Tibial artery (tissue), 4 donors: ENCODE data around the gene TRIM56.

ENCODE experiments used
- DNase-seq, 2 donors: peaks; one replicate each; pipeline ENCODE4 v3.0.0-alpha.2; 2019
- H3K27ac ChIP-seq, 2 donors: fragments of 200-600 bp; sonication (generic) in 1 of 2; 1 replicate in 1 of 2; 2 replicates in 1 of 2; pipeline ENCODE4 v1.5.1; 2018 to 2019; ENCODE audit warnings: mild to moderate bottlenecking in 1 of 2
- H3K27me3 ChIP-seq, 2 donors: fragments of 200-600 bp; sonication (generic) in 1 of 2; one replicate each; pipeline versions ENCODE4 v1.5.1 to v1.6.0; 2016 to 2019
- H3K36me3 ChIP-seq, 3 donors: fragments of 200-600 bp; sonication (generic) in 2 of 3; one replicate each; pipeline ENCODE4 v1.5.1; 2016 to 2019; ENCODE audit warnings: mild to moderate bottlenecking in 2 of 3
- H3K4me1 ChIP-seq, 4 donors: fragments of 200-600 bp; sonication (generic) in 2 of 4; 1 replicate in 3 of 4; 2 replicates in 1 of 4; pipeline ENCODE4 v1.5.1; 2016 to 2019
- H3K4me3 ChIP-seq, 2 donors: fragments of 200-600 bp; sonication (generic) in 1 of 2; 1 replicate in 1 of 2; 2 replicates in 1 of 2; pipeline ENCODE4 v1.5.1; 2018 to 2019; ENCODE audit warnings: mild to moderate bottlenecking in 2 of 2
- H3K9me3 ChIP-seq, 3 donors: fragments of 200-600 bp; sonication (generic) in 1 of 3; one replicate each; pipeline ENCODE4 v1.5.1; 2016 to 2019
- CTCF ChIP-seq, 2 experiments: fragments of 200-600 bp in 1 of 2; fragments of 450-650 bp in 1 of 2; IDR thresholded peaks; one replicate each; pipeline ENCODE4 v1.5.1; 2017 to 2019; ENCODE audit warnings: antibody characterized with exemption in 2 of 2, mild to moderate bottlenecking in 1 of 2, moderate library complexity in 1 of 2
- intact Hi-C: fragments of 100-400 bp; cut with DNase I; formaldehyde crosslinking; loops from one replicate; pipeline ENCODE4 v1.15.0; 2023; ENCODE audit warnings: low total_unique reads

Gene TRIM56

GRCh38 chr7:101113836-101114235 is 28.6 kb downstream of the TRIM56 start:
- Histone ChIP-seq H3K27ac (peak overlapping the region; percentile 68 to 73), H3K4me1 (peaks cover 0 to 53% (median 28%) of the 10 kb centered on the region in 4 donors), H3K27me3 (no peaks in the 10 kb centered on the region), H3K9me3 (no peaks in the 10 kb centered on the region), H3K4me3 (no peak overlapping the region), H3K36me3 (no peaks in the 10 kb centered on the region)
- no peak for TF ChIP-seq CTCF (IDR thresholded peaks at IDR 0.05)
- intact Hi-C loops = no loop called here
- no peak for DNase-seq

GRCh38 chr7:101114492-101114891 is 29.2 kb downstream of the TRIM56 start:
- Histone ChIP-seq H3K36me3 (no peaks in the 10 kb centered on the region), H3K9me3 (no peaks in the 10 kb centered on the region), H3K27me3 (no peaks in the 10 kb centered on the region), H3K27ac (peak overlapping the region; percentile 26 to 68), H3K4me1 (peaks cover 0 to 53% (median 29%) of the 10 kb centered on the region in 4 donors), H3K4me3 (no peak overlapping the region)
- DNase-seq = no peak
- intact Hi-C loops = no loop called here
- no peak for TF ChIP-seq CTCF (IDR thresholded peaks at IDR 0.05)

GRCh38 chr7:101115215-101115614 is 29.9 kb downstream of the TRIM56 start:
- Histone ChIP-seq H3K27me3 (no peaks in the 10 kb centered on the region), H3K4me1 (peaks cover 0 to 57% (median 36%) of the 10 kb centered on the region in 4 donors), H3K4me3 (no peak overlapping the region), H3K27ac (peak overlapping the region; percentile 26 to 68), H3K9me3 (no peaks in the 10 kb centered on the region), H3K36me3 (no peaks in the 10 kb centered on the region)
- DNase-seq = no peak
- intact Hi-C loops = no loop called here
- TF ChIP-seq CTCF (IDR thresholded peaks at IDR 0.05) = no peak

GRCh38 chr7:101116898-101117297 is 31.6 kb downstream of the TRIM56 start:
- intact Hi-C loops = no loop called here
- Histone ChIP-seq H3K4me1 (peaks cover 0 to 62% (median 43%) of the 10 kb centered on the region in 4 donors), H3K27me3 (no peaks in the 10 kb centered on the region), H3K4me3 (no peak overlapping the region), H3K27ac (peak overlapping the region; percentile 68 to 98), H3K36me3 (no peaks in the 10 kb centered on the region), H3K9me3 (no peaks in the 10 kb centered on the region)
- TF ChIP-seq CTCF (IDR thresholded peaks at IDR 0.05) = no peak
- no peak for DNase-seq

- H3K4me3 ChIP-seq = no peak overlapping the region
- peaks cover 0 to 69% (median 53%) of the 10 kb centered on the region in 4 donors for H3K4me1 ChIP-seq
- no peak for DNase-seq
- H3K9me3 ChIP-seq = no peaks in the 10 kb centered on the region
- H3K36me3 ChIP-seq = no peaks in the 10 kb centered on the region
- TF ChIP-seq CTCF (IDR thresholded peaks at IDR 0.05) = no peak
- intact Hi-C loops = no loop called here
- no peaks in the 10 kb centered on the region for H3K27me3 ChIP-seq
- peak overlapping the region; percentile 68 to 98 for H3K27ac ChIP-seq
Observed at GRCh38 chr7:101118856-101119255, 33.6 kb downstream of the TRIM56 start.

GRCh38 chr7:101119876-101120275 is 34.6 kb downstream of the TRIM56 start:
- Histone ChIP-seq H3K9me3 (no peaks in the 10 kb centered on the region), H3K27ac (peak overlapping the region; percentile 89 to 98), H3K4me1 (peaks cover 0 to 80% (median 63%) of the 10 kb centered on the region in 4 donors), H3K36me3 (no peaks in the 10 kb centered on the region), H3K4me3 (no peak overlapping the region), H3K27me3 (no peaks in the 10 kb centered on the region)
- no peak for DNase-seq
- no peak for TF ChIP-seq CTCF (IDR thresholded peaks at IDR 0.05)
- intact Hi-C loops = no loop called here
